ENCODE data around the gene IKZF1.

Gene IKZF1

GRCh38 chr7:50359258-50359994, 54.9 kb downstream of the IKZF1 start:
- DNase-seq (ENCODE audit: extremely low spot score), result no peak
- CTCF ChIA-PET, result interaction anchor here (1.0 to 4.4 kb wide), 5 partner anchors 8 to 154 kb away, joined by 3 to 23 read pairs (median 3); no protein-coding TSS in a partner anchor
- no peak for TF ChIP-seq CTCF (IDR thresholded peaks at IDR 0.05; ENCODE audit: control extremely low read depth, extremely low read depth, low read depth, missing control alignments)
- POLR2A ChIA-PET, result no interaction called here

GRCh38 chr7:50359995-50360925, 55.7 kb downstream of the IKZF1 start:
- POLR2A ChIA-PET, result no interaction called here
- no peak for DNase-seq (ENCODE audit: extremely low spot score)
- CTCF ChIA-PET, result interaction anchor here (1.3 to 4.4 kb wide), 4 partner anchors 9 to 155 kb away, joined by 3 to 23 read pairs (median 6); no protein-coding TSS in a partner anchor
- TF ChIP-seq CTCF (IDR thresholded peaks at IDR 0.05; ENCODE audit: control extremely low read depth, extremely low read depth, low read depth, missing control alignments), result no peak

- DNase-seq (ENCODE audit: extremely low spot score), result no peak
- POLR2A ChIA-PET, result no interaction called here
- CTCF ChIA-PET, result interaction anchor here (1.3 to 4.4 kb wide), 8 partner anchors 8 to 270 kb away, joined by 3 to 23 read pairs (median 5); no protein-coding TSS in a partner anchor
- no peak for TF ChIP-seq CTCF (IDR thresholded peaks at IDR 0.05; ENCODE audit: control extremely low read depth, extremely low read depth, low read depth, missing control alignments)
Observed at GRCh38 chr7:50362142-50362541, 57.6 kb downstream of the IKZF1 start.

- ChIA-PET POLR2A (no interaction called here), CTCF (interaction anchor here (1.3 to 2.4 kb wide), 6 partner anchors 10 to 270 kb away, joined by 3 to 12 read pairs (median 5); no protein-coding TSS in a partner anchor)
- TF ChIP-seq CTCF (IDR thresholded peaks at IDR 0.05; ENCODE audit: control extremely low read depth, extremely low read depth, low read depth, missing control alignments), result no peak
- no peak for DNase-seq (ENCODE audit: extremely low spot score)
Observed at GRCh38 chr7:50362712-50363282, 58.3 kb downstream of the IKZF1 start.

GRCh38 chr7:50363327-50364060, 59.0 kb downstream of the IKZF1 start:
- POLR2A ChIA-PET, result no interaction called here
- no peak for DNase-seq (ENCODE audit: extremely low spot score)
- TF ChIP-seq CTCF (IDR thresholded peaks at IDR 0.05; ENCODE audit: control extremely low read depth, extremely low read depth, low read depth, missing control alignments), result no peak
- CTCF ChIA-PET, result interaction anchor here (1.5 to 8.5 kb wide), 5 partner anchors 10 to 271 kb away, joined by 4 to 136 read pairs (median 7); no protein-coding TSS in a partner anchor
